Measurements from ENCODE around the gene ZNF280B. TPM values are rescaled to one million over a fixed set of nuclear protein-coding genes. Genes with fewer than 3 reads are reported as not detected.
"Not testable (repeated sequence)": the region's sequence is repeated elsewhere in the genome, so short reads cannot be mapped to it uniquely, and the experiment has no call there.

ZNF280B gene
- total RNA-seq, 2 donors from 2014 or later: 0.46 to 0.81 TPM

DNA sequence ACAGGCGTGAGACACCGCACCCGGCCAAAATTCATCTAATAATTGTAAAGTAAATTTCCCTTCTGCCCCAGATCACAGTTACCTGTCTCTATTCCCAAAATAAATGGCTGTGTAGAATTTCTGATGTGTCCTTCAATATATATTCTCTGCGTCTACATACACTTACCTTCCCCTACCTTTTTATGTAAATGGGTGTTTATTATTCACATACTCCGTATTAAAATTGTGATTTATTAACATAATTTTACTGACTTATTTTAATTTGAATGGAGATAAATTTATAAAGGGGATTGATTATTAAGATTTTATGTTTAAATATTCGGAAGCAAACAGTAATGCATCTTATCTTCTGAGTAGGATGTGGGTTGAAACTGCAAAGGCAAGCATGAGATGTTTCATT is 28.0 kb upstream of the ZNF280B start:
- DNase-seq (ENCODE audit: low spot score): no peak
- intact Hi-C loops (cut with DNase I): no loop called here

DNA sequence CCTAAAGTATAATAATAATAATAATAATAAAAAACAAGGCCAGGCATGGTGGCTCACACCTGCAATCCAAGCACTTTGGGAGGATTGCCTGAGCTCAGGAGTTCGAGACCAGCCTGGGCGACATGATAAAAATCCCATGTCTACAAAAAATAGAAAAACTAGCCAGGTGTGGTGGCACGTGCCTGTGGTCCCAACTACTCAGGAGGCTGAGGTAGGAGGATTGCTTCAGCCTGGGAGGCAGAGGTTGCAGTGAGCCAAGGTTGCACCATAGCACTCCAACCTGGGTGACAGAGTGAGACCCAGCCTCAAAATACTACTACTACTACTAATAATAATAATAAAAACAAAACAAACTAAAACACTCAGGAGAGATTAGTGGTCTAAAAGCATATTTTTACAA is 27.1 kb upstream of the ZNF280B start:
- DNase-seq (ENCODE audit: low spot score): no peak
- intact Hi-C loops (cut with DNase I): no loop called here

DNA sequence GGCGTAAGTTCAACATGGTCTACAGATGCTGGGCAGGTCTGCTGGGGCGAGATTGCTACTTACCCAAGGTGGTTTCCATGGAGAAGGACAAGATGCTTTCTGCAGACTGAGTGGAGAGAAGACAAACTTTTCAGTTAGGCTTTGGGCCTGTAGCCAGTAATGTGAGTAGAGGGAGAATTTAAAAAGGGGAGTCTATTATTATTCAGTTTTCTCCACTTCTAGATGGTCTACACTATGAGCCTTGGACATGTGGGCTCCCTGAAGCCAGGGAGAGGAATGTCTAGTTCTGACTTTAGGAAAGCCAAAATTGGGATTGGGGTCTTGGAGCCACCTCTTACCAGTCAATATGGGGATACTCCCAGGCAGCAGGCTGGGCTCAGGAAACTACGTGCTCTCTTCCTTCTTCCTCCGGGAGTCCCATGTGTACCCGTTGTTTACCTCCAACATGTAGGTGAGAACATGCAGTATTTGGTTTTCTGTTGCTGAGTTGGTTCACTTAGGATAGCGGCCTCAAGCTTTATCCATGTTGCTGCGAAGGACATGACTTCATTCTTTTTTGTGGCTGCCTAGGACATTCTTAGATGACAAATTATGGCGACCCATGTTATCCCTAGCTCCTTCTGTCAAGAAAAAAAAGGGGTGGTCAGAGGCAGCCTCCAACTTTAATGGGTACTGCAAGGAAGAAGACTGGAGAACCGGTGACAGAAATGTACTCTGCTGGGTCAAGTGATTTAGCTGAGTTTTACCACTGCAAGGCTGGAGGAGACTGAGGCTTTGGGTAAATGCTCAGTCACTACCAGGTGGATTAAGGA is 26.3 kb upstream of the ZNF280B start:
- DNase-seq (ENCODE audit: low spot score): no peak
- intact Hi-C loops (cut with DNase I): no loop called here

GRCh38 chr22:22533863-22534262 is 25.3 kb upstream of the ZNF280B start:
- intact Hi-C loops (cut with DNase I): no loop called here
- DNase-seq (ENCODE audit: low spot score): no peak

- intact Hi-C loops (cut with DNase I): no loop called here
- no peak for DNase-seq (ENCODE audit: low spot score)
These were observed 24.9 kb upstream of the ZNF280B start for GRCh38 chr22:22533417-22533816.

GRCh38 chr22:22532547-22533071 is 24.1 kb upstream of the ZNF280B start:
- intact Hi-C loops (cut with DNase I): not testable (repeated sequence)

GRCh38 chr22:22531770-22532546 is 23.4 kb upstream of the ZNF280B start:
- intact Hi-C loops (cut with DNase I): no loop called here
- DNase-seq (ENCODE audit: low spot score): no peak

More at GRCh38 chr22:22532547-22533071, 24.1 kb upstream of the ZNF280B start:
- DNase-seq (ENCODE audit: low spot score): not testable (repeated sequence)

GRCh38 chr22:22528780-22529179 is 20.2 kb upstream of the ZNF280B start:
- intact Hi-C loops (cut with DNase I): no loop called here
- DNase-seq (ENCODE audit: low spot score): no peak

- no peak for DNase-seq (ENCODE audit: low spot score)
- intact Hi-C loops (cut with DNase I): no loop called here
These were observed 18.8 kb upstream of the ZNF280B start for GRCh38 chr22:22527312-22527711.

- intact Hi-C loops (cut with DNase I): no loop called here
These were observed 17.8 kb upstream of the ZNF280B start for GRCh38 chr22:22526125-22526912.

GRCh38 chr22:22523494-22523893 is 15.0 kb upstream of the ZNF280B start:
- intact Hi-C loops (cut with DNase I): no loop called here
- DNase-seq (ENCODE audit: low spot score): no peak

More at GRCh38 chr22:22526125-22526912, 17.8 kb upstream of the ZNF280B start:
- DNase-seq (ENCODE audit: low spot score): no peak

DNA sequence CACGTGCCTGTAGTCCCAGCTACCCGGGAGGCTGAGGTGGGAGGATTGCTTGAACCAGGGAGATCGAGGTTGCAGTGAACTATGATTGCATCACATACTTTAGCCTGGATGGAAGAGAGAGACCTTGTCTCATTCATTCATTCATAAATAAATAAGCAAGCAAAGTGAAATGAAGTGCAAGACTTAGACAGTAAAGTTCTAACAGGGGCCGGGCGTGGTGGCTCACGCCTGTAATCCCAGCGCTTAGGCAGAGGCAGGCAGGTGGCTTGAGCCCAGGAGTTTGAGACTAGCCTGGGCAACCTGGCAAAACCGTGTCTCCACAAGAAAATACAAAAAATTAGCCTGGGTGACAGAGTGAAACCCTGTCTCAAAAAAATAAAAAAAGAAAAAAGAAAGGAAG is 13.1 kb upstream of the ZNF280B start:
- intact Hi-C loops (cut with DNase I): no loop called here
- DNase-seq (ENCODE audit: low spot score): no peak

GRCh38 chr22:22520667-22521602 is 12.4 kb upstream of the ZNF280B start:
- no peak for DNase-seq (ENCODE audit: low spot score)
- intact Hi-C loops (cut with DNase I): no loop called here

- intact Hi-C loops (cut with DNase I): no loop called here
- no peak for DNase-seq (ENCODE audit: low spot score)
These were observed 11.6 kb upstream of the ZNF280B start, which contains the start of gene ZNF280A for GRCh38 chr22:22520020-22520656. Gene ZNF280A (minus strand): TSS chr22:22520270. CDS start chr22:22515630, 4,640 bp downstream.

GRCh38 chr22:22519591-22519990 is 11.0 kb upstream of the ZNF280B start:
- intact Hi-C loops (cut with DNase I): no loop called here
- DNase-seq (ENCODE audit: low spot score): no peak

- DNase-seq (ENCODE audit: low spot score): no peak
- intact Hi-C loops (cut with DNase I): no loop called here
These were observed 8.4 kb upstream of the ZNF280B start for GRCh38 chr22:22516992-22517391.

DNA sequence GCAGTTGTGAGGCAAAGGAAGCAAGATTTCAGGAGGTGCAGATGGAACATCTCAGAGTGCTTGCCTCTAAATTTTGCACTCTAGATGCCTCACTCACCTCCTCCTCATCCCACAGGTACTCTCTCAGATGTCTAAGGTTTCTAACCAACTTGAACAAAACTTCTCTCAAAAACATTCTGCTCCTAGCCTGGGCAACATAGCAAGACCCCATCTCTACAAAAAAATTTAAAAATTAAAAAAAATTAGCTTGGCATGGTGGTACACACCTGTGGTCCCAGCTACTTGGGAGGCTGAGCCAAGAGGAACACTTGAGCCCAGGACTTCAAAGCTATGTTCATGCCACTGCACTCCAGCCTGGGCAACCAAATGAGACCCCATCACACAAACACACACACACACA is 7.3 kb upstream of the ZNF280B start:
- intact Hi-C loops (cut with DNase I): no loop called here
- DNase-seq (ENCODE audit: low spot score): no peak

DNA sequence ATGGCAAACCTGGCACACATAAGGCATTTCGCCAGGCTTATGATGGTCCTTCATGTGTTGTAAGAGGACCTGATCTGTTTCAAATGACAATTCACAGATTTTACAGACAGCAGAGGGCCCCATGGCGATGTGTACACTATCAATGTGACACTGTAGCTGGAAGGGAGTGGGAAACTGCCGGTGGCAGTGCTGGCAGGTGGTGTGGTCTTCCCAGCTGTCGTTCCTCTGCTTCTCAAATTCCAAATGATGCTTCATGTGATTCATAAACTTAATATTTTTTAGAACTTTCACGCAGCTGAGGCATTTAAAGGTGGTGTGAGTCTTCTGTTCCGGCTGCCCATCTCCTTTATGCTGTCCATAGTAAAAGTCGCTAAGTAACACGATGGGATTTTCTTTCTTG is 5.9 kb upstream of the ZNF280B start:
- DNase-seq (ENCODE audit: low spot score); intact Hi-C loops (cut with DNase I): not testable (repeated sequence)
